ENCODE measurements around the gene PHLDA3. TPM values are rescaled to one million over a fixed set of nuclear protein-coding genes. Genes with fewer than 3 reads are reported as not detected.

PHLDA3 gene
- total RNA-seq, 1 donor from 2014 or later = 115 TPM

- Mint-ChIP-seq H3K27me3 (ENCODE audit: low read depth) (no peaks in the 10 kb centered on the region), H3K36me3 (ENCODE audit: low read depth) (no peaks in the 10 kb centered on the region), H3K4me1 (ENCODE audit: low read depth) (peaks cover 23% of the 10 kb centered on the region), H3K27ac (ENCODE audit: unreplicated experiment) (no peak overlapping the region), H3K9me3 (ENCODE audit: low read depth) (peaks cover 10% of the 10 kb centered on the region), H3K4me3 (ENCODE audit: unreplicated experiment) (no peak overlapping the region)
- TF ChIP-seq, protein P1, sequence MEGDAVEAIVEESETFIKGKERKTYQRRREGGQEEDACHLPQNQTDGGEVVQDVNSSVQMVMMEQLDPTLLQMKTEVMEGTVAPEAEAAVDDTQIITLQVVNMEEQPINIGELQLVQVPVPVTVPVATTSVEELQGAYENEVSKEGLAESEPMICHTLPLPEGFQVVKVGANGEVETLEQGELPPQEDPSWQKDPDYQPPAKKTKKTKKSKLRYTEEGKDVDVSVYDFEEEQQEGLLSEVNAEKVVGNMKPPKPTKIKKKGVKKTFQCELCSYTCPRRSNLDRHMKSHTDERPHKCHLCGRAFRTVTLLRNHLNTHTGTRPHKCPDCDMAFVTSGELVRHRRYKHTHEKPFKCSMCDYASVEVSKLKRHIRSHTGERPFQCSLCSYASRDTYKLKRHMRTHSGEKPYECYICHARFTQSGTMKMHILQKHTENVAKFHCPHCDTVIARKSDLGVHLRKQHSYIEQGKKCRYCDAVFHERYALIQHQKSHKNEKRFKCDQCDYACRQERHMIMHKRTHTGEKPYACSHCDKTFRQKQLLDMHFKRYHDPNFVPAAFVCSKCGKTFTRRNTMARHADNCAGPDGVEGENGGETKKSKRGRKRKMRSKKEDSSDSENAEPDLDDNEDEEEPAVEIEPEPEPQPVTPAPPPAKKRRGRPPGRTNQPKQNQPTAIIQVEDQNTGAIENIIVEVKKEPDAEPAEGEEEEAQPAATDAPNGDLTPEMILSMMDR (IDR thresholded peaks at IDR 0.05) = no peak
- no peak for DNase-seq (ENCODE audit: low spot score)
These were observed 24.2 kb downstream of the PHLDA3 start for GRCh38 chr1:201444792-201445191.

DNA sequence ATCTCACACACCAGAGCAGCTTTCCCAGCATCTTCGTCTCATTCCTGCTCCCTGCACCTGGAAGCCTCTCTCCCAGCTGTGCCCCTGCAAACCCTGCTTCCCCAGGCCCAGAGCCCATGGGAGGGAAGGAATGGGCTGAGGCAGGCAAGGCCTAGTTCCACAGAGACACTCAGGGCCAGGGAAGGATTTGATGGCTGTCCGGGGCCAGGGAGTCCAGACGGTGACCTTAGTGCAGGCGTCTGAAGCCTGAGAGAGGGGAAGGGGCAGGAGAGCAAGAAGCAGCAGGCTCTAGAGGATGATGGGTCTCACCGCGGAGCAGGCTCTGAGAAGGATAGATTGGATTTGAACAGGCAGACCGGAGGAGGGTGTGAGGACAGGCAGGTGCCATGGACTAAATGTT is 25.2 kb downstream of the PHLDA3 start:
- H3K36me3 Mint-ChIP-seq (ENCODE audit: low read depth) = no peaks in the 10 kb centered on the region
- no peak overlapping the region for H3K27ac Mint-ChIP-seq (ENCODE audit: unreplicated experiment)
- TF ChIP-seq, protein P1 (IDR thresholded peaks at IDR 0.05) = no peak
- peaks cover 16% of the 10 kb centered on the region for H3K4me1 Mint-ChIP-seq (ENCODE audit: low read depth)
- DNase-seq (ENCODE audit: low spot score) = no peak
- no peak overlapping the region for H3K4me3 Mint-ChIP-seq (ENCODE audit: unreplicated experiment)
- H3K27me3 Mint-ChIP-seq (ENCODE audit: low read depth) = no peaks in the 10 kb centered on the region
- H3K9me3 Mint-ChIP-seq (ENCODE audit: low read depth) = peaks cover 10% of the 10 kb centered on the region

DNA sequence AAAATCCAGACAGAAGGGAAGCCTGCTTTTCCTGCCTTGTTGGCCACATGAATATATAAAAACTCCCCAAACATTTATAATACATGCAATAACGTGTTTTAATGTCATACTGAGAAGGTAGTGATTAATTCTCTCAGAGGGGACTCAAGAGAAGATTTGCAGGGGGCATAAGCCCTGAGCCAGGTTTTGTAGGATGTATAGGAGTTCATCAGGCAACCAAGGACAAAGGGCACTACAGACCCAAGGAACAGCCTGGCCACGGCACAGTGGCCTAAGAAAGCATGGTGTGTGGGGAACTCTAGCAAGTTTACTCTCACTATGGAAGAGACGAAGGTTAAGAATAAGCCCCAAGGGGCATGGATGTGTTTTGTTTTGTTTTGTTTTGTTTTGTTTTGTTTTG is 32.0 kb downstream of the PHLDA3 start:
- H3K4me3 Mint-ChIP-seq (ENCODE audit: unreplicated experiment) = no peak overlapping the region
- H3K27ac Mint-ChIP-seq (ENCODE audit: unreplicated experiment) = no peak overlapping the region
- peaks cover 15% of the 10 kb centered on the region for H3K4me1 Mint-ChIP-seq (ENCODE audit: low read depth)
- TF ChIP-seq, protein P1 (IDR thresholded peaks at IDR 0.05) = no peak
- no peaks in the 10 kb centered on the region for H3K27me3 Mint-ChIP-seq (ENCODE audit: low read depth)
- no peaks in the 10 kb centered on the region for H3K36me3 Mint-ChIP-seq (ENCODE audit: low read depth)
- DNase-seq (ENCODE audit: low spot score) = no peak
- H3K9me3 Mint-ChIP-seq (ENCODE audit: low read depth) = peaks cover 10% of the 10 kb centered on the region

DNA sequence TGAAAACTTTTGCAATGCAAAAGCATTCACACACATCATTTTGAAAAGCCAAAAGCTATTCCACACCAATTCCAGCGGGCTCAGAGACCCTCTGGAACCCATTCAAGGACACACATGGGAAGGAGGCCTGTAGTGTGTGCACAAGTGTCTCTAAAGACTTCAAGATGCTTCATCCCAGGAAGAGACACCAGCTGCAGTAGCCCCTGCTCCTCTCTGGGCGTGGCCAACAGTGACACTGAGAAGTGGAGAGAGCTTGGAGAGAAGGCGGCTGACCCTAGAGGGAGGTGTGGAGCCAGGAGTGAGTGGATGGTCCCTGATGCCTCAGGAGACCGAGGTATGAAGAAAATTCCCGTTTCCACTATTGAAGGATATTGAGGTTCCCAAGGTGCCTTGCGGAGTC is 32.6 kb downstream of the PHLDA3 start:
- H3K27me3 Mint-ChIP-seq (ENCODE audit: low read depth) = no peaks in the 10 kb centered on the region
- H3K9me3 Mint-ChIP-seq (ENCODE audit: low read depth) = peaks cover 8% of the 10 kb centered on the region
- no peak for DNase-seq (ENCODE audit: low spot score)
- H3K4me3 Mint-ChIP-seq (ENCODE audit: unreplicated experiment) = no peak overlapping the region
- no peaks in the 10 kb centered on the region for H3K36me3 Mint-ChIP-seq (ENCODE audit: low read depth)
- TF ChIP-seq, protein P1 (IDR thresholded peaks at IDR 0.05) = no peak
- H3K27ac Mint-ChIP-seq (ENCODE audit: unreplicated experiment) = no peak overlapping the region
- peaks cover 15% of the 10 kb centered on the region for H3K4me1 Mint-ChIP-seq (ENCODE audit: low read depth)

GRCh38 chr1:201434266-201434665 is 34.7 kb downstream of the PHLDA3 start:
- Mint-ChIP-seq H3K27me3 (ENCODE audit: low read depth) (no peaks in the 10 kb centered on the region), H3K9me3 (ENCODE audit: low read depth) (no peaks in the 10 kb centered on the region), H3K27ac (ENCODE audit: unreplicated experiment) (no peak overlapping the region), H3K4me1 (ENCODE audit: low read depth) (peaks cover 11% of the 10 kb centered on the region), H3K36me3 (ENCODE audit: low read depth) (no peaks in the 10 kb centered on the region), H3K4me3 (ENCODE audit: unreplicated experiment) (no peak overlapping the region)
- TF ChIP-seq, protein P1 (IDR thresholded peaks at IDR 0.05) = no peak
- DNase-seq (ENCODE audit: low spot score) = no peak
